GM18870 (cell line): Measurements from ENCODE around the gene DMXL1.
"Not testable (repeated sequence)": the region's sequence is repeated elsewhere in the genome, so short reads cannot be mapped to it uniquely, and the experiment has no call there.

Experiments
- ATAC-seq: cut with Tn5 transposase; IDR thresholded peaks from one replicate; pipeline ENCODE4 v1.9.1; 2021; ENCODE audit warnings: moderate library complexity; ENCODE audit not compliant: unreplicated experiment

The DMXL1 gene

GRCh38 chr5:119190470-119191095 is 119.7 kb downstream of the DMXL1 start:
- no peak for ATAC-seq

GRCh38 chr5:119191944-119192343 is 121.1 kb downstream of the DMXL1 start:
- no peak for ATAC-seq

- ATAC-seq, result no peak
Observed at GRCh38 chr5:119200795-119201194, 129.9 kb downstream of the DMXL1 start.

GRCh38 chr5:119207105-119207504 is 136.2 kb downstream of the DMXL1 start:
- ATAC-seq, result no peak

- no peak for ATAC-seq
Observed at GRCh38 chr5:119212026-119212425, 141.1 kb downstream of the DMXL1 start.

- ATAC-seq, result no peak
Observed at GRCh38 chr5:119212676-119213075, 141.8 kb downstream of the DMXL1 start.

- no peak for ATAC-seq
Observed at GRCh38 chr5:119217183-119217582, 146.3 kb downstream of the DMXL1 start.

- no peak for ATAC-seq
Observed at GRCh38 chr5:119218830-119219782, 148.2 kb downstream of the DMXL1 start.

GRCh38 chr5:119220576-119221197 is 149.8 kb downstream of the DMXL1 start:
- peak; percentile 82 for ATAC-seq

GRCh38 chr5:119221330-119221729 is 150.4 kb downstream of the DMXL1 start:
- no peak for ATAC-seq

GRCh38 chr5:119229950-119230349 is 159.1 kb downstream of the DMXL1 start:
- ATAC-seq, result no peak

- ATAC-seq, result no peak
Observed at GRCh38 chr5:119238265-119239118, 167.6 kb downstream of the DMXL1 start.

GRCh38 chr5:119239119-119239417 is 168.2 kb downstream of the DMXL1 start:
- no peak for ATAC-seq

- not testable (repeated sequence) for ATAC-seq
Observed at GRCh38 chr5:119239826-119240225, 168.9 kb downstream of the DMXL1 start.

GRCh38 chr5:119243888-119244287 is 173.0 kb downstream of the DMXL1 start:
- no peak for ATAC-seq

GRCh38 chr5:119250946-119251901 is 180.3 kb downstream of the DMXL1 start:
- no peak for ATAC-seq

- ATAC-seq, result no peak
Observed at GRCh38 chr5:119255571-119256356, 184.9 kb downstream of the DMXL1 start.

- ATAC-seq, result no peak
Observed at GRCh38 chr5:119257613-119258012, 186.7 kb downstream of the DMXL1 start.

GRCh38 chr5:119263639-119264038 is 192.8 kb downstream of the DMXL1 start:
- ATAC-seq, result no peak
